SK-N-SH treated with all-trans-retinoic acid at 6 μM for 48 hours (cell line): ENCODE data around the gene SUGCT.
A peak's percentile ranks its signal among the peaks of the same experiment; 100 is the strongest.
"Not testable (repeated sequence)": the region's sequence is repeated elsewhere in the genome, so short reads cannot be mapped to it uniquely, and the experiment has no call there.

Experiments
- ATAC-seq: fragments of 200-7000 bp; cut with Tn5 transposase; 3 replicates; pipeline ENCODE4 v1.9.1; 2020; ENCODE audit warnings: mild to moderate bottlenecking, moderate library complexity
- ARNTL ChIP-seq: fragments of 450-650 bp; formaldehyde crosslinking; IDR thresholded peaks from 2 replicates; pipeline ENCODE4 v1.5.0; 2020; ENCODE audit warnings: low read depth, mild to moderate bottlenecking, moderate library complexity, borderline replicate concordance
- ESRRG ChIP-seq: fragments of 250-450 bp; sonication (Bioruptor Pico); IDR thresholded peaks from 2 replicates; pipeline ENCODE4 v1.6.1; 2021; ENCODE audit warnings: mild to moderate bottlenecking
- ISL1 ChIP-seq: fragments of 250-450 bp; sonication (Bioruptor Pico); IDR thresholded peaks from 2 replicates; pipeline ENCODE4 v2.1.2; 2022; ENCODE audit warnings: mild to moderate bottlenecking, moderate library complexity
- PATZ1 ChIP-seq: fragments of 250-450 bp; sonication (Bioruptor Pico); IDR thresholded peaks from 2 replicates; pipeline ENCODE4 v1.8.0; 2020; ENCODE audit warnings: mild to moderate bottlenecking, moderate library complexity, borderline replicate concordance
- PPARA ChIP-seq: fragments of 250-450 bp; sonication (Bioruptor Pico); IDR thresholded peaks from 2 replicates; pipeline ENCODE4 v1.5.0; 2020; ENCODE audit warnings: mild to moderate bottlenecking, borderline replicate concordance
- RARB ChIP-seq: fragments of 250-450 bp; sonication (Bioruptor Pico); IDR thresholded peaks from 2 replicates; pipeline ENCODE4 v1.8.0; 2021; ENCODE audit warnings: mild to moderate bottlenecking, moderate library complexity
- SNAI2 ChIP-seq: fragments of 250-450 bp; sonication (Bioruptor Pico); IDR thresholded peaks from 2 replicates; pipeline ENCODE4 v1.5.0; 2020; ENCODE audit warnings: mild to moderate bottlenecking, moderate library complexity
- TOX ChIP-seq: fragments of 250-450 bp; sonication (Bioruptor Pico); IDR thresholded peaks from 2 replicates; pipeline ENCODE4 v1.8.0; 2021; ENCODE audit warnings: mild to moderate bottlenecking, moderate library complexity, borderline replicate concordance
- TSHZ2 ChIP-seq: fragments of 250-450 bp; sonication (Bioruptor Pico); IDR thresholded peaks from 2 replicates; pipeline ENCODE4 v1.5.0; 2020; ENCODE audit warnings: mild to moderate bottlenecking, moderate library complexity
- ZC3H10 ChIP-seq: fragments of 250-450 bp; sonication (Bioruptor Pico); IDR thresholded peaks from 2 replicates; pipeline ENCODE4 v1.5.1; 2021; ENCODE audit warnings: mild to moderate bottlenecking, moderate library complexity
- ZFP3 ChIP-seq: fragments of 250-450 bp; sonication (Bioruptor Pico); IDR thresholded peaks from 2 replicates; pipeline ENCODE4 v1.5.0; 2020; ENCODE audit warnings: mild to moderate bottlenecking, moderate library complexity
- ZFP30 ChIP-seq: fragments of 450-650 bp; formaldehyde crosslinking; IDR thresholded peaks from 2 replicates; pipeline ENCODE4 v1.5.0; 2022; ENCODE audit warnings: mild to moderate bottlenecking, moderate library complexity
- ZNF565 ChIP-seq: fragments of 450-650 bp; formaldehyde crosslinking; conservative IDR thresholded peaks from 2 replicates; pipeline ENCODE4 v1.5.0; 2020; ENCODE audit warnings: low read depth, mild to moderate bottlenecking, moderate library complexity
- ZNF70 ChIP-seq: fragments of 450-650 bp; formaldehyde crosslinking; IDR thresholded peaks from 2 replicates; pipeline ENCODE4 v1.5.0; 2020; ENCODE audit warnings: mild to moderate bottlenecking, moderate library complexity
- TF ChIP-seq, protein P1 (sequence below): fragments of 250-450 bp; sonication (Bioruptor Pico); IDR thresholded peaks from 2 replicates; pipeline ENCODE4 v1.5.1; 2020; ENCODE audit warnings: low read depth, mild to moderate bottlenecking, moderate library complexity
- TF ChIP-seq, protein P2 (sequence below): fragments of 250-450 bp; sonication (Bioruptor Pico); IDR thresholded peaks from 2 replicates; pipeline ENCODE4 v1.8.0; 2021; ENCODE audit warnings: low read depth, mild to moderate bottlenecking, moderate library complexity, borderline replicate concordance

Gene SUGCT

DNA sequence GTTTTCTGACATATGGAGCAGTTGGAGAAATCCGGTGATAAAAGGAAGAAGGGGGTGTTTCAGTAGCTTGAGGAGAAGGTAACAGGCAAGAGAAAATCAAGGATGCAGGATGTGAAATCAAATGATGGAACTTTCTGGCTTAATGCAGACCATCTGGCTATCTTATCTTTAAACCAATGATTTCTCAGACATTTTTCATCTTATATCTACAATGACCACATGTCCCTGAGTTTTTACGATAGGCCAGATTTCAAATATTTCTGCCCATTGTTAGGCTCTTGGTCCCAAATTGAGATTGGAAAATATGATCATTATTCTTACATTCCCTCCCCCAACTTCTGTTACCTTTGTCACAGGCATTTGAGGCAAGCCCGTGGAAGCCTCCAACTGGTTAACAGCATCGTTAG, 486.8 kb downstream of the SUGCT start (continued):
- TF ChIP-seq TSHZ2 (CRISPR knock-in tag): peak; percentile 94
- peak; percentile 21; the same call in 1 of the 2 replicates for TF ChIP-seq ARNTL
- no peak for TF ChIP-seq PATZ1 (CRISPR knock-in tag)
- TF ChIP-seq ZNF565 (CRISPR knock-in tag): no peak
- peak; percentile 88; the same call in 1 of the 2 replicates for TF ChIP-seq PPARA (CRISPR knock-in tag)
- TF ChIP-seq TOX: no peak
- TF ChIP-seq ZFP3 (CRISPR knock-in tag): 0 out of 2 replicates have a peak, but pooled peaks have one; percentile 44
- TF ChIP-seq ESRRG: no peak
- TF ChIP-seq, protein P1, sequence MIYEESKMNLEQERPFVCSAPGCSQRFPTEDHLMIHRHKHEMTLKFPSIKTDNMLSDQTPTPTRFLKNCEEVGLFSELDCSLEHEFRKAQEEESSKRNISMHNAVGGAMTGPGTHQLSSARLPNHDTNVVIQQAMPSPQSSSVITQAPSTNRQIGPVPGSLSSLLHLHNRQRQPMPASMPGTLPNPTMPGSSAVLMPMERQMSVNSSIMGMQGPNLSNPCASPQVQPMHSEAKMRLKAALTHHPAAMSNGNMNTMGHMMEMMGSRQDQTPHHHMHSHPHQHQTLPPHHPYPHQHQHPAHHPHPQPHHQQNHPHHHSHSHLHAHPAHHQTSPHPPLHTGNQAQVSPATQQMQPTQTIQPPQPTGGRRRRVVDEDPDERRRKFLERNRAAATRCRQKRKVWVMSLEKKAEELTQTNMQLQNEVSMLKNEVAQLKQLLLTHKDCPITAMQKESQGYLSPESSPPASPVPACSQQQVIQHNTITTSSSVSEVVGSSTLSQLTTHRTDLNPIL: no peak

DNA sequence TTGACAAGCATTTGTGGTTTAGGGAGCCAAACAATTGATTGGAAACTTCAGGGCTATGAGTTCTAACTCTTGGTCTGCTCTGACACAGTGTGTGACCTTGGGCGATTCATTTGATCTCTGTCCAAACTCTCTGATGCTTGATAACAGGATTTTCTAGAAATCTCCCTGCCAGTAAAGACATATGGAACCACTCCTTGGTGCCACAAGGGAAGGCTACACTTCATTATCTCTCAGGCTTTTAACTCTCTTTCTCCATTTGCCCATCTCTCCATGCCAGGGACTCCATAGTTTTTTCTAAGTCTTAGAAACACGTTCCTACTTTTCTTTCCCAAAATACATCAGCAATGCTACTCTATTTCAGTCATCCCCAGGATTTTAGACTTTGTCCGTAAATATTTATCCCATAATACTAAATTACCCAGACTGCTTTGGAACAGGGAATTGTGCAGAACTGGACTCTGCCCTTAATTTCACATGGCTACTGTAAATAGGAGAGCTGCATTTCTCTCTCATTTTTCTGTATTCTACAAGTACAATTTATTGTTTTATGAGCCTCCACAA, 488.2 kb downstream of the SUGCT start:
- TF ChIP-seq SNAI2 (CRISPR knock-in tag) (peak; percentile 56; the same call in 1 of the 2 replicates), ZC3H10 (CRISPR knock-in tag) (no peak), TSHZ2 (CRISPR knock-in tag) (0 out of 2 replicates have a peak, but pooled peaks have one; percentile 53)
- TF ChIP-seq, all 23 proteins: peak for 2
- no peak; the same call in 2 of the 3 replicates for ATAC-seq

- TF ChIP-seq SNAI2 (CRISPR knock-in tag): no peak
- no peak for TF ChIP-seq TSHZ2 (CRISPR knock-in tag)
- no peak for TF ChIP-seq TOX
- TF ChIP-seq, protein P1: no peak
- TF ChIP-seq ZNF70 (CRISPR knock-in tag): no peak
- no peak for TF ChIP-seq RARB (CRISPR knock-in tag)
- no peak for TF ChIP-seq ZFP30
- TF ChIP-seq, protein P2, sequence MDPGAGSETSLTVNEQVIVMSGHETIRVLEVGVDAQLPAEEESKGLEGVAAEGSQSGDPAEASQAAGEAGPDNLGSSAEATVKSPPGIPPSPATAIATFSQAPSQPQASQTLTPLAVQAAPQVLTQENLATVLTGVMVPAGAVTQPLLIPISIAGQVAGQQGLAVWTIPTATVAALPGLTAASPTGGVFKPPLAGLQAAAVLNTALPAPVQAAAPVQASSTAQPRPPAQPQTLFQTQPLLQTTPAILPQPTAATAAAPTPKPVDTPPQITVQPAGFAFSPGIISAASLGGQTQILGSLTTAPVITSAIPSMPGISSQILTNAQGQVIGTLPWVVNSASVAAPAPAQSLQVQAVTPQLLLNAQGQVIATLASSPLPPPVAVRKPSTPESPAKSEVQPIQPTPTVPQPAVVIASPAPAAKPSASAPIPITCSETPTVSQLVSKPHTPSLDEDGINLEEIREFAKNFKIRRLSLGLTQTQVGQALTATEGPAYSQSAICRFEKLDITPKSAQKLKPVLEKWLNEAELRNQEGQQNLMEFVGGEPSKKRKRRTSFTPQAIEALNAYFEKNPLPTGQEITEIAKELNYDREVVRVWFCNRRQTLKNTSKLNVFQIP (CRISPR knock-in tag): no peak
- TF ChIP-seq ZC3H10 (CRISPR knock-in tag): no peak
- TF ChIP-seq ISL1 (CRISPR knock-in tag): no peak
- ATAC-seq: no peak; the same call in 2 of the 3 replicates
These were observed 489.1 kb downstream of the SUGCT start for GRCh38 chr7:40623863-40624262.

DNA sequence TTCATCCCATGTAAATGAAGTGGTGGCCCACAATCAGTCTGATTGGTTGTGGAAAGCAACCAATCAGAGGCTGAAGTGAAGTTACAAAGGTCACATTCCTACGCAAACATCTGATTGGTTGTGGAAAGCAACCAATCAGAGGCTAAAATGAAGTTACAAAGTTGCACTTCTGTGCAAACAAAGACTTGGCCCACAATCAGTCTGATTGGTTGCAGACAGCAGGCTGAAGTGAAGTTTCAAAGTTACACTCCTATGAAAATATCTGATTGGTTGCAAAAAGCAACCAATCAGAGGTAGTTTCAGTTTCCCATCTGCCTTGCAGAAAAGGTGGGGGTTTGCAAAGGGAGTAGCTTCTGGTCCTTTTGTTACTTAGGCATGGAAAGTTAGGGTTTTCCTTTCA, 492.6 kb downstream of the SUGCT start:
- ATAC-seq: not testable (repeated sequence)
